ENCODE measurements around the gene NECAB2. TPM values are rescaled to one million over a fixed set of nuclear protein-coding genes. Genes with fewer than 3 reads are reported as not detected.
A peak's percentile ranks its signal among the peaks of the same experiment; 100 is the strongest.

NECAB2 gene
- total RNA-seq: not detected

- ATAC-seq (peak; percentile 45), DNase-seq (no peak)
- H3K4me3 Mint-ChIP-seq: no peak within 1 kb of the TSS
- H3K36me3 Mint-ChIP-seq: no peaks in the 10 kb centered on the region
- H3K4me1 Mint-ChIP-seq: peaks cover 2% of the 10 kb centered on the region
- H3K27ac Mint-ChIP-seq: no peak within 1 kb of the TSS
- peaks cover 20% of the 10 kb centered on the region for H3K27me3 Mint-ChIP-seq
- CTCF ChIA-PET: no interaction called here
- H3K9me3 Mint-ChIP-seq (ENCODE audit: low read depth): no peaks in the 10 kb centered on the region
Measured at GRCh38 chr16:83967838-83968305, at the start of gene NECAB2. Gene NECAB2 (plus strand): TSS chr16:83968244. CDS start chr16:83968649, 405 bp downstream.

GRCh38 chr16:83920894-83921491 lies 47.1 kb upstream of the NECAB2 start:
- H3K27ac Mint-ChIP-seq: no peak overlapping the region
- no peaks in the 10 kb centered on the region for H3K4me1 Mint-ChIP-seq
- peaks cover 32% of the 10 kb centered on the region for H3K36me3 Mint-ChIP-seq
- H3K4me3 Mint-ChIP-seq: no peak overlapping the region
- DNase-seq (no peak), ATAC-seq (no peak)
- CTCF ChIA-PET: no interaction called here
- H3K27me3 Mint-ChIP-seq: no peaks in the 10 kb centered on the region
- H3K9me3 Mint-ChIP-seq (ENCODE audit: low read depth): peaks cover 7% of the 10 kb centered on the region

- Mint-ChIP-seq H3K27ac (no peak overlapping the region), H3K9me3 (ENCODE audit: low read depth) (peaks cover 4% of the 10 kb centered on the region), H3K4me1 (no peaks in the 10 kb centered on the region), H3K4me3 (no peak overlapping the region), H3K27me3 (no peaks in the 10 kb centered on the region), H3K36me3 (peaks cover 11% of the 10 kb centered on the region)
- ATAC-seq: no peak
- CTCF ChIA-PET: interaction anchor here (1.0 kb wide), 1 partner anchor 97 kb away, joined by 3 read pairs; no protein-coding TSS in a partner anchor
- no peak for DNase-seq
Measured at GRCh38 chr16:83923581-83924365, 44.3 kb upstream of the NECAB2 start.

GRCh38 chr16:83924686-83925085 lies 43.4 kb upstream of the NECAB2 start:
- no peak for ATAC-seq
- H3K4me3 Mint-ChIP-seq: no peak overlapping the region
- CTCF ChIA-PET: no interaction called here

GRCh38 chr16:83925095-83925905 lies 42.7 kb upstream of the NECAB2 start:
- CTCF ChIA-PET: interaction anchor here (0.5 kb wide), 1 partner anchor 176 kb away, joined by 3 read pairs; no protein-coding TSS in a partner anchor

More at GRCh38 chr16:83924686-83925085, 43.4 kb upstream of the NECAB2 start:
- H3K4me1 Mint-ChIP-seq: no peaks in the 10 kb centered on the region
- H3K27ac Mint-ChIP-seq: no peak overlapping the region
- no peaks in the 10 kb centered on the region for H3K27me3 Mint-ChIP-seq
- DNase-seq: no peak
- H3K9me3 Mint-ChIP-seq (ENCODE audit: low read depth): no peaks in the 10 kb centered on the region
- H3K36me3 Mint-ChIP-seq: peaks cover 2% of the 10 kb centered on the region

GRCh38 chr16:83925957-83926725 lies 41.9 kb upstream of the NECAB2 start:
- no peak overlapping the region for H3K4me3 Mint-ChIP-seq
- no peak for ATAC-seq
- CTCF ChIA-PET: interaction anchor here (0.5 to 2.1 kb wide), 5 partner anchors 11 to 175 kb away, joined by 3 to 6 read pairs (median 4); partner anchors contain the start of gene MLYCD

More at GRCh38 chr16:83925095-83925905, 42.7 kb upstream of the NECAB2 start:
- Mint-ChIP-seq H3K27ac (no peak overlapping the region), H3K27me3 (no peaks in the 10 kb centered on the region), H3K9me3 (ENCODE audit: low read depth) (no peaks in the 10 kb centered on the region), H3K4me3 (no peak overlapping the region), H3K36me3 (no peaks in the 10 kb centered on the region), H3K4me1 (no peaks in the 10 kb centered on the region)
- no peak for ATAC-seq
- no peak for DNase-seq

GRCh38 chr16:83926726-83927397 lies 41.2 kb upstream of the NECAB2 start:
- Mint-ChIP-seq H3K27me3 (no peaks in the 10 kb centered on the region), H3K36me3 (no peaks in the 10 kb centered on the region), H3K4me1 (no peaks in the 10 kb centered on the region), H3K4me3 (no peak overlapping the region), H3K27ac (no peak overlapping the region), H3K9me3 (ENCODE audit: low read depth) (no peaks in the 10 kb centered on the region)
- DNase-seq (peak; percentile 65), ATAC-seq (peak; percentile 73)
- CTCF ChIA-PET: interaction anchor here (0.8 to 2.1 kb wide), 7 partner anchors 10 to 100 kb away, joined by 3 to 7 read pairs (median 4); partner anchors contain the start of gene MLYCD

More at GRCh38 chr16:83925957-83926725, 41.9 kb upstream of the NECAB2 start:
- no peaks in the 10 kb centered on the region for H3K4me1 Mint-ChIP-seq
- no peak for DNase-seq
- H3K27ac Mint-ChIP-seq: no peak overlapping the region
- no peaks in the 10 kb centered on the region for H3K27me3 Mint-ChIP-seq
- H3K9me3 Mint-ChIP-seq (ENCODE audit: low read depth): no peaks in the 10 kb centered on the region
- no peaks in the 10 kb centered on the region for H3K36me3 Mint-ChIP-seq

GRCh38 chr16:83928341-83929055 lies 39.5 kb upstream of the NECAB2 start:
- CTCF ChIA-PET: interaction anchor here (0.6 to 2.1 kb wide), 5 partner anchors 9 to 383 kb away, joined by 3 to 6 read pairs (median 4); no protein-coding TSS in a partner anchor
- ATAC-seq (no peak), DNase-seq (no peak)
- Mint-ChIP-seq H3K27me3 (no peaks in the 10 kb centered on the region), H3K27ac (no peak overlapping the region), H3K9me3 (ENCODE audit: low read depth) (no peaks in the 10 kb centered on the region), H3K4me3 (no peak overlapping the region), H3K4me1 (no peaks in the 10 kb centered on the region), H3K36me3 (no peaks in the 10 kb centered on the region)

GRCh38 chr16:83929811-83930555 lies 38.1 kb upstream of the NECAB2 start:
- Mint-ChIP-seq H3K27me3 (no peaks in the 10 kb centered on the region), H3K36me3 (no peaks in the 10 kb centered on the region), H3K9me3 (ENCODE audit: low read depth) (no peaks in the 10 kb centered on the region), H3K4me1 (no peaks in the 10 kb centered on the region), H3K4me3 (no peak overlapping the region), H3K27ac (no peak overlapping the region)
- ATAC-seq: no peak
- CTCF ChIA-PET: interaction anchor here (0.8 to 1.0 kb wide), 2 partner anchors 24 to 183 kb away, joined by 3 read pairs; no protein-coding TSS in a partner anchor
- no peak for DNase-seq

- Mint-ChIP-seq H3K4me1 (no peaks in the 10 kb centered on the region), H3K4me3 (no peak overlapping the region), H3K27me3 (no peaks in the 10 kb centered on the region), H3K36me3 (no peaks in the 10 kb centered on the region), H3K27ac (no peak overlapping the region), H3K9me3 (ENCODE audit: low read depth) (no peaks in the 10 kb centered on the region)
- CTCF ChIA-PET: interaction anchor here (0.8 kb wide), 1 partner anchor 182 kb away, joined by 3 read pairs; no protein-coding TSS in a partner anchor
- DNase-seq: no peak
- no peak for ATAC-seq
Measured at GRCh38 chr16:83930730-83931500, 37.1 kb upstream of the NECAB2 start.
